Activated naive CD4-positive, alpha-beta T cell treated with anti-CD3 and anti-CD28 coated beads, Interleukin-2, amount 50 U/mL, for 72 hours (primary cell): Measurements from ENCODE around the gene AGBL3. TPM values are rescaled to one million over a fixed set of nuclear protein-coding genes. Genes with fewer than 3 reads are reported as not detected.
A peak's percentile ranks its signal among the peaks of the same experiment; 100 is the strongest.
"Not testable (repeated sequence)": the region's sequence is repeated elsewhere in the genome, so short reads cannot be mapped to it uniquely, and the experiment has no call there.

Experiments used
- ATAC-seq, 2 donors: fragments of 150-1000 bp; cut with Tn5 transposase; 2 replicates each; pipeline ENCODE4 v1.10.0; 2021; ENCODE audit warnings: mild to moderate bottlenecking in 2 of 2, moderate library complexity in 2 of 2
- DNase-seq, 2 donors: peaks; one replicate each; pipeline ENCODE4 v3.0.0; 2021 to 2022; ENCODE audit warnings: low spot score in 2 of 2
- H3K27ac Mint-ChIP-seq, 2 donors: one replicate each; pipeline ENCODE4 v1.8.0; 2022; ENCODE audit warnings: mild to moderate bottlenecking in 2 of 2, mixed read lengths in 2 of 2
- H3K36me3 Mint-ChIP-seq, 2 donors: one replicate each; pipeline ENCODE4 v1.8.0; 2022; ENCODE audit warnings: mixed read lengths in 2 of 2
- H3K9me3 Mint-ChIP-seq, 2 donors: one replicate each; pipeline ENCODE4 v1.8.0; 2022; ENCODE audit warnings: mixed read lengths in 2 of 2
- total RNA-seq, 2 donors: library from RNA; stranded (reverse); gene quantifications; one replicate each; pipeline ENCODE4 v1.2.3, GENCODE V29; 2022

AGBL3 gene
- total RNA-seq, 2 donors from 2014 or later: 2.3 to 2.4 TPM

DNA sequence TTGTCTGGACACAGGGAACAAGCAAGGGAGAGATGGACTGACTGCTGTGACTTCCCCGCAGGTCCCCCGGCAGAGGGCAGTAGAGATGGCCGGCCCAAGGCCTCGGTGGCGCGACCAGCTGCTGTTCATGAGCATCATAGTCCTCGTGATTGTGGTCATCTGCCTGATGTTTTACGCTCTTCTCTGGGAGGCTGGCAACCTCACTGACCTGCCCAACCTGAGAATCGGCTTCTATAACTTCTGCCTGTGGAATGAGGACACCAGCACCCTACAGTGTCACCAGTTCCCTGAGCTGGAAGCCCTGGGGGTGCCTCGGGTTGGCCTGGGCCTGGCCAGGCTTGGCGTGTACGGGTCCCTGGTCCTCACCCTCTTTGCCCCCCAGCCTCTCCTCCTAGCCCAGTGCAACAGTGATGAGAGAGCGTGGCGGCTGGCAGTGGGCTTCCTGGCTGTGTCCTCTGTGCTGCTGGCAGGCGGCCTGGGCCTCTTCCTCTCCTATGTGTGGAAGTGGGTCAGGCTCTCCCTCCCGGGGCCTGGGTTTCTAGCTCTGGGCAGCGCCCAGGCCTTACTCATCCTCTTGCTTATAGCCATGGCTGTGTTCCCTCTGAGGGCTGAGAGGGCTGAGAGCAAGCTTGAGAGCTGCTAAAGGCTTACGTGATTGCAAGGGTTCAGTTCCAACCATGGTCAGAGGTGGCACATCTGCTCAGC, 178.2 kb downstream of the AGBL3 start:
- DNase-seq (no peak), ATAC-seq (no peak)
- H3K36me3 Mint-ChIP-seq: peaks cover 42 to 81% of the 10 kb centered on the region in 2 donors
- peaks cover 9 to 19% of the 10 kb centered on the region in 2 donors for H3K9me3 Mint-ChIP-seq
- H3K27ac Mint-ChIP-seq: peak overlapping the region; percentile 60 to 70

GRCh38 chr7:135165862-135166261, 179.6 kb downstream of the AGBL3 start:
- H3K27ac Mint-ChIP-seq: peak overlapping the region in 1 of 2 donors; percentile 70
- H3K9me3 Mint-ChIP-seq: peaks cover 9 to 13% of the 10 kb centered on the region in 2 donors
- no peak for DNase-seq
- peaks cover 48 to 75% of the 10 kb centered on the region in 2 donors for H3K36me3 Mint-ChIP-seq
- ATAC-seq: no peak

GRCh38 chr7:135166338-135166990, 180.2 kb downstream of the AGBL3 start:
- ATAC-seq (no peak), DNase-seq (no peak)
- H3K9me3 Mint-ChIP-seq: peaks cover 9 to 12% of the 10 kb centered on the region in 2 donors
- H3K27ac Mint-ChIP-seq: peak overlapping the region; percentile 82 to 95
- H3K36me3 Mint-ChIP-seq: peaks cover 44 to 69% of the 10 kb centered on the region in 2 donors

- ATAC-seq (no peak), DNase-seq (no peak)
- peaks cover 2% of the 10 kb centered on the region in 2 donors for H3K9me3 Mint-ChIP-seq
- peaks cover 34 to 65% of the 10 kb centered on the region in 2 donors for H3K36me3 Mint-ChIP-seq
- peak overlapping the region; percentile 66 to 95 for H3K27ac Mint-ChIP-seq
Observed at GRCh38 chr7:135167365-135167917, 181.1 kb downstream of the AGBL3 start.

- H3K36me3 Mint-ChIP-seq: peaks cover 30 to 60% of the 10 kb centered on the region in 2 donors
- no peak for DNase-seq
- H3K9me3 Mint-ChIP-seq: no peaks in the 10 kb centered on the region
- peak overlapping the region; percentile 94 to 95 for H3K27ac Mint-ChIP-seq
- ATAC-seq: no peak
Observed at GRCh38 chr7:135168001-135168400, 181.7 kb downstream of the AGBL3 start.

DNA sequence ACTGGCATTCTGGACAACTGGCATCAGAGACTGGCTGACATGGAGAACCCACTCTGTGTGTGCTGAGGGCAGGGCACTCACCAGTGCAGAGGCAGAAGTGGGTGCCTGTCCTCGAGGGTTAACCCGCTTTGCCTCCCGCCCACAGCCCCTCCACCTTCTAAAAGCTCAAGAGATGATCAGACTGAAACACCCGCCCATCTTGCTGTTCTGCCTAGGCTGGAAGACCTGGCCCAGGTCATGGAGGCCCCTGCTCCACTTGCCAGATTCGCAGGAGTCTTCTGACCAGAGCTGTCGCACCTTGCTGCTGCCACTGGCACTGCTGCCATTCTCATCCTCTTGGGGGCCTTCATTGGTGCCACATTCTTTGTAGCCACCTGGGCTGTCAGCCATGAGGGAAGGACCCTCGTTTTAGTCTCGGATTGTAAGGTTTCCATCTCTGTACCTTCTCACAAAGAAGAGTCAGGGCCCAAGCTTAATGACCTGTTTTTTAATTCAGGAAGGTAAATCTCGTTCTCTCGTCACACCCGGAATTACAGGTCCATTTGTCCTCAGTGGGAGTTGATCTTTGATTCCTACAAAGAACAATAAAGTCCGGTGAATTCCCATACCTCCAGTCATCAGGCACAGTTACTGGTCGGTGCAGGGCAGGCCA, 182.3 kb downstream of the AGBL3 start:
- H3K27ac Mint-ChIP-seq: peak overlapping the region; percentile 94 to 95

GRCh38 chr7:135169141-135169963, 183.0 kb downstream of the AGBL3 start:
- peak; percentile 42 to 48 for ATAC-seq
- peak overlapping the region; percentile 94 to 95 for H3K27ac Mint-ChIP-seq
- H3K36me3 Mint-ChIP-seq: peaks cover 30 to 52% of the 10 kb centered on the region in 2 donors

More for the DNA sequence above, 182.3 kb downstream of the AGBL3 start:
- Mint-ChIP-seq H3K9me3 (no peaks in the 10 kb centered on the region), H3K36me3 (peaks cover 30 to 58% of the 10 kb centered on the region in 2 donors)
- ATAC-seq: no peak
- DNase-seq: no peak

DNA sequence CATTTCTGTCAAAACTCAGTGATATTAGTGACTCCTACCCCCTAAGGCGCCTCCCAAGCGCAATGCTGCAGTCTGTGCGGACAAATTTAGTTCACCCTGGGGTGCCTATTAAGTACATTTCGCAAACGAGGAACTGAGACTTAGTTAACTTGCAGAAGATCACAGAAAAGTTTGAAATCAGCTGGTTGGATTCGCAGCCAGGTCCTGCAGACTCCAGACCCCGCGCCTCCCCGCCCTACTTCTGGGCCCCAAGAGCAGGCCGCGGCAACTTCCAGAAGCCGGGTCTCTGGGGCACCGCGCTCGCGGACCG, 183.6 kb downstream of the AGBL3 start:
- ATAC-seq (no peak), DNase-seq (no peak)
- Mint-ChIP-seq H3K27ac (peak overlapping the region; percentile 94 to 95), H3K36me3 (peaks cover 30 to 49% of the 10 kb centered on the region in 2 donors), H3K9me3 (no peaks in the 10 kb centered on the region)

More at GRCh38 chr7:135169141-135169963, 183.0 kb downstream of the AGBL3 start:
- no peaks in the 10 kb centered on the region for H3K9me3 Mint-ChIP-seq
- peak in 1 of 2 donors; percentile 68 for DNase-seq

- ATAC-seq: peak; percentile 85 to 86
- Mint-ChIP-seq H3K27ac (peak within 1 kb of the TSS; percentile 94 to 95), H3K9me3 (no peaks in the 10 kb centered on the region), H3K36me3 (peaks cover 30 to 44% of the 10 kb centered on the region in 2 donors)
- peak; percentile 89 to 94 for DNase-seq
Observed at GRCh38 chr7:135170274-135170997, 184.1 kb downstream of the AGBL3 start, which contains the start of gene CYREN. Gene CYREN, minus strand, starts transcription at chr7:135170707. Its CDS starts 1,785 bp downstream, at chr7:135168922.

DNA sequence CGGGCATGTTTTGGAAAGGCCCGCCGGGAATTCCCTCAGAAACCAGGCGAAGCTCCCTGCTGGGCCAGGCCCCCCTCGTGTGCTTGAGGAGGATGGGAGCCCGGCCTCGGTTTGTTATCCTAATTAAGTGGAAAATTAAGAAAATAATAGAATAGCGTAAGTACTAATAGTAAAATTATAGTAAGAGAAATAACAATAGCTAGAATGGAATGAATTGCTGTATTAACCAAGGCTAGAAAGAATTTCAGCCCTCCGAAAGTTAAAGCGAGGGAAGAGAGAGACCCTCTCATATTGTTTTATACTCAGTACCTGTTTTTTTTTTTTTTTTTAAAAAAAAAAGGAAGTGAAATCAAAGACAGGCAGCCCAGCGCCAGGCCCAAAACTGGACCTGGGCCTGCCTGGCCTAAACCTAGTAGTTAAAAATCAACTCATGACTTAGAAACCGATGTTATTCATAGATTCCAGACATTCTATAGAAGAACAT, 184.7 kb downstream of the AGBL3 start:
- DNase-seq, ATAC-seq, H3K9me3 Mint-ChIP-seq: not testable (repeated sequence)
- Mint-ChIP-seq H3K27ac (peak overlapping the region; percentile 91 to 95), H3K36me3 (peaks cover 30 to 39% of the 10 kb centered on the region in 2 donors)

DNA sequence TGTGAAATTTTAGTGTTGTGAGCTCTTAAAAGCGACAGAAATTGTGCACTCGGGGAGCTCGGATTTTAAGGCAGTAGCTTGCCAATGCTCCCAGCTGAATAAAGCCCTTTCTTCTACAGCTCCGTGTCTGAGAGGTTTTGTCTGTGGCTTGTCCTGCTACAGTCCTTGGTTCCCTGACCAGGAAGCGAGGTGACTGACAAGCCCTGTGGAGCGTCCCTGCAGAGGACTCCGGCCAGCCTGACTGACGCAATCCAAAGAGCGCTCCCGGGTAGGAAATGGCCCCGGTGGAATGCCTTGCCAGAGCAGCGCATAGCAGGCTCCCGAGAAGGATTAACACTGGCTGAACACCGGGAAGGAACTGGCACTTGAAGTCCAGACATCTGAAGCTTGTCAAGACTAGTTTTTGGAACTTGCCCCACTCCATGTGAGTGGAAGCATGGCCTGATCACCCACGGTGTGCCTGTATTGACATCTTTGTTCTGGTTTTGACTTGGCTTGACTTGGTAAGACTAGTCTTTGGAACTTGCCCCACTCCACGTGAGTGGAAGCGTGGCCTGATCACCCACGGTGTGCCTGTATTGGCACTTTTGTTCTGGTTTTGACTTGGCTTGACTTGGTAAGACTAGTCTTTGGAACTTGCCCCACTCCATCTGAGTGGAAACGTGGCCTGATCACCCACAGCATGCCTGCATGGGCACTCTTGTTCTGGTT, 185.4 kb downstream of the AGBL3 start:
- ATAC-seq: not testable (repeated sequence)
- H3K36me3 Mint-ChIP-seq: peaks cover 30 to 35% of the 10 kb centered on the region in 2 donors

DNA sequence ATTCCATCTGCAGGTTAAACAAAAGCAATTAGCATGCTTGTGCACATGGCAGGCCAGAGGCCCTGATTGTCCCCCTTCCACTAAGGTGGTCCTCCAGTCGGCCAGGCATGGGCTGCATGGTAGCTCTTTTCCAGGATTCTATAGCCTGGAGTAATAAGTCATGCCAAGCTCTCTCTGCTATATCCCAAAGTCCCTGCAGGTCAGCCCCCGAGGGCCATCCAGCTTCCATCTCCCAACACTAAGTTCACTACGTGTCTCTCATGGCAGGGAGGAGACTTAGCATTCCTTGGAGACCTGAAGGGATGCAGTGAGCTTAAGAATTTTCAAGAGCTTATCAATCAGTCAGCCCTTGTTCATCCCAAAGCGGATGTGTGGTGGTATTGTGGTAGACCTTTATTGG, 187.6 kb downstream of the AGBL3 start:
- H3K9me3 Mint-ChIP-seq, ATAC-seq, H3K27ac Mint-ChIP-seq, DNase-seq: not testable (repeated sequence)
- H3K36me3 Mint-ChIP-seq: peaks cover 15 to 16% of the 10 kb centered on the region in 2 donors

More for the DNA sequence above, 185.4 kb downstream of the AGBL3 start:
- peak overlapping the region; percentile 91 to 95 for H3K27ac Mint-ChIP-seq
- not testable (repeated sequence) for DNase-seq, H3K9me3 Mint-ChIP-seq

- DNase-seq (no peak), ATAC-seq (no peak)
- H3K27ac Mint-ChIP-seq: no peak overlapping the region
- peaks cover 10 to 16% of the 10 kb centered on the region in 2 donors for H3K36me3 Mint-ChIP-seq
- H3K9me3 Mint-ChIP-seq: peaks cover under 1 to 6% of the 10 kb centered on the region in 2 donors
Observed at GRCh38 chr7:135174941-135175340, 188.6 kb downstream of the AGBL3 start.

GRCh38 chr7:135175931-135176330, 189.6 kb downstream of the AGBL3 start:
- peaks cover 3 to 12% of the 10 kb centered on the region in 2 donors for H3K9me3 Mint-ChIP-seq
- no peak overlapping the region for H3K27ac Mint-ChIP-seq
- ATAC-seq: no peak
- no peak for DNase-seq
- peaks cover 11 to 25% of the 10 kb centered on the region in 2 donors for H3K36me3 Mint-ChIP-seq
